D721Med (cell line): Measurements from ENCODE around the gene MAMDC4.
"Not testable (repeated sequence)": the region's sequence is repeated elsewhere in the genome, so short reads cannot be mapped to it uniquely, and the experiment has no call there.

Experiments used
- DNase-seq: peaks from one replicate; pipeline ENCODE4 v3.0.0; 2011; ENCODE audit warnings: low spot score; ENCODE audit not compliant: insufficient read length
- FAIRE-seq: peaks from 2 replicates; lab custom pipeline; 2011; peaks lifted over from hg19 to GRCh38; lab: Jason Lieb, UNC
- CTCF ChIP-seq: IDR thresholded peaks from 2 replicates; pipeline ENCODE4 v1.5.1; 2012; ENCODE audit warnings: mild to moderate bottlenecking, control low read depth; ENCODE audit not compliant: insufficient read depth; ENCODE audit errors: missing control alignments

The MAMDC4 gene

GRCh38 chr9:136843801-136844740 is 8.1 kb upstream of the MAMDC4 start:
- FAIRE-seq, DNase-seq: not testable (repeated sequence)
- peak; percentile 30 for TF ChIP-seq CTCF

- TF ChIP-seq CTCF: no peak
- DNase-seq (no peak), FAIRE-seq (no peak)
These were observed 7.2 kb upstream of the MAMDC4 start for GRCh38 chr9:136844761-136845464.

- no peak for TF ChIP-seq CTCF
- FAIRE-seq (no peak), DNase-seq (no peak)
These were observed 6.5 kb upstream of the MAMDC4 start for GRCh38 chr9:136845465-136846260.

- TF ChIP-seq CTCF: no peak
- DNase-seq: no peak
- FAIRE-seq: no peak
These were observed 5.6 kb upstream of the MAMDC4 start for GRCh38 chr9:136846376-136847087.

GRCh38 chr9:136847088-136847825 is 4.9 kb upstream of the MAMDC4 start:
- DNase-seq (peak; percentile 69), FAIRE-seq (no peak)
- TF ChIP-seq CTCF: no peak
